GM18951 (cell line): ENCODE results near the gene CMPK1.

Experiments
- POLR2A ChIP-seq: IDR thresholded peaks from 4 replicates; pipeline ENCODE4 v1.6.1; 2011; ENCODE audit warnings: mild to moderate bottlenecking; ENCODE audit not compliant: insufficient read length, insufficient read depth; ENCODE audit errors: extremely low read depth
- in situ Hi-C: fragments of 300-500 bp; cut with MboI; formaldehyde crosslinking; loops from one replicate; pipeline ENCODE4 v1.12.0; 2022; ENCODE audit warnings: low sequenced_read_pairs, mixed read lengths, inconsistent platforms; ENCODE audit not compliant: unreplicated experiment

Gene CMPK1

DNA sequence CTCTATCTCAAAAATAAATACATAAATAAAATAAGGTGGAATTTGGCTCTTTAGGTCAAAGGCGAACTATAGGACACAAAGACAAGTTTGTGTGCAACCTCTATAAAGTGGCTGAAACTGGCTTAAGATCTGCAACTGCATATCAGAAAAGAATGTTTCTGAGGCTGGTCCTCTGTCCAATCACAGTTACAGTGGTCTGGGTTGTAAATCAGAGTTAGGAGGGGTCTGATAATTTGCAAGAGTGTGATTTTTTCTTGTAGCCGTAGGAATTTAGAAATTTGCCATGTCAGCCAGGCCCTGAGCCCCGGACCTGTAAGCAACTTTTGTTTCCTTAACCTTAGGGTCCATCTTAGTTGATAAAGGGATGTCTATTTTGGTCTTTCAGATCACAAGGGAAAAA, 27.8 kb downstream of the CMPK1 start:
- in situ Hi-C loops, result no loop called here

DNA sequence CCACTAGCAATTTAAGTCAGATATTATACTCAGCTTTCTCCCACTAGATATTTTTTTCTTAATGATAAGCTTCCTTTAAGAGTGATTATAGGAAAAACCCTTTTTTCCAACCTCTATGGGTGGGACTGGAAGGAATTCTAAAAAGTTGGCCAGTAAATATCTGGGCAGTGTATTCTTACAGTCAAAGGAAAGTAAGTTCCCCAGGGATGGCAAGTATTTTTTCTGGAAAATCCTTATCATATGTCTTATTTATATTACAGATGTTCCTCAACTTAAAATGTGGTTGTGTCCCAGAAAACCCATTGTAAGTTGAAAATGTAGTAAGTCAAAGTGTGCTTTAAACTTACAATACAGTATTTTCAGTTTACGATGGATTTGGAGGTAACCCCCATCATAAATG, 29.2 kb downstream of the CMPK1 start:
- no peak for TF ChIP-seq POLR2A
- in situ Hi-C loops, result no loop called here

More for the DNA sequence above, 27.8 kb downstream of the CMPK1 start:
- TF ChIP-seq POLR2A, result no peak

DNA sequence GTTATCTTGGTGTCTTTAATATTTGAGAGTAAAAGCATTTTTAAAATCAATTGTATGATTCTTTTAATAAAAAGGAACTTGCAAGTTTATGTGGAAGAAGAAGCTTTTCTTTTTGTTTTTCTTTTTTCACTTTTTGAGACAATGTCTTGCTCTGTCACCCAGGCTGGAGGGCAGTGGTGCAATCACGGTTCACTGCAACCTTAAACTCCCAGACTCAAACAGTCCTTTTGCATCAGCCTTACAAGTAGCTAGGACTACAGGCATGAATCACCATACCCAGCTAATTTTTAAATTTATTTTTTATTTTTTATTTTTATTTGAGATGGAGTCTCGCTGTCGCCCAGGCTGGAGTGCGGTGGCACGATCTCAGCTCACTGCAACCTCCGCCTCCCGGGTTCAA, 34.1 kb downstream of the CMPK1 start:
- in situ Hi-C loops, result no loop called here
- no peak for TF ChIP-seq POLR2A

DNA sequence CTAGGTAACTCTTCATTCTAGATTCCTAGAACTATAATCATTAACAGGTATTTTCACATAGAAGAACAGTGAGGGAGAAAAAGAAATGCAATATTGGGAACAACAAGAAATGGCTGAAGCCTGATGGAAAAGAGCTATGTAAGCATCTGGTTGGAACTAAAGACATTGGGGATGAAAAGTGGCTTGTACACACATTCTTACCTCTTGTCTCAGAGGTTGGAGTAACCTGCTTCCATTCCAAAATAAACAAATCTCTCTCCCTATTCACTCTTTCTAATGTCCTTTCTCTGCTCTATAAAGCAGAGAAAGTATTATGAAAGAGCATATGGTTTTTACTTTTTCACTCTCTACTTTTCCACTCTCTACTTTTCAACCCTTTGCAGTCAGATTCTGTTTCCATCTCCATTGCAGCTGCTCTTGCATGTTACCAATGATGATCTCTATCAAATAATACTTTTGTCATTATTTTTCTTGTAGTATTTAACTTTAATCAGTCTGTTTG, 37.5 kb downstream of the CMPK1 start:
- no peak for TF ChIP-seq POLR2A
- in situ Hi-C loops, result no loop called here

DNA sequence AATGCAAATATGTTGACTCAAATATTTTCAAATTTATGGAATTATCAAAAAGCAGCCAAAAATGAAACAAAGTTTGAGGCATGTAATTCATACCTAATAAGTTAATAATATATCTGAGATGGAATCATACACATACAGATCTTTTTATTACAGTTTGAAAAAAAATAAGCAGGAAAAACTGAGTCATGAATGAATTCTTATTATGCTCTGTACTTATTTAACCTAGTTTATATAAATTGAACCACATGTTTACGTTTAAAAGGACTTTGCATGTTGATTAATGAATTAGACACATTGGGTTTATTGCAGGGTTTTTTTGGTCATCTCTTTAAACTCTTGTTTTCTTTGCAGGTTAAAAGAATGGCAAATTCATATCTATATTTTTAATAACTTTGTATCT, 40.9 kb downstream of the CMPK1 start:
- in situ Hi-C loops, result no loop called here

DNA sequence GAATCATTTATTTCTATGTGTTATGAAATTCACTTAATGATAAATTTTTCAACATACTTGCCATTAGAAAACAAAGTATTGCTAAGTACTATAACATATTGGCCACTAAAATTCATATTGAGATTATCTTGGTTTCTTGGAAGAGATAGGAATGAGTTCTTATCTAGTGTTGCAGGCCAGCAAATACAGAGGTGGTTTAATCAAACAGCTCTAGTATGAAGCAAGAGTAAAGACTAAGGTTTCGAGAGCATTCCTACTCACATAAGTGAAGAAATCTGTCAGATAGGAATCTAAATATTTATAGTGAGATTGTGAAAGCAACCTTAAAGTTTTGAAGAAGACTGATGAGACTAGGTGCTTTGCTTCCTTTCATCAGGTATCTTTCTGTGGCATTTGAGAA, 44.6 kb downstream of the CMPK1 start:
- in situ Hi-C loops, result no loop called here
- no peak for TF ChIP-seq POLR2A

More for the DNA sequence above, 40.9 kb downstream of the CMPK1 start:
- no peak for TF ChIP-seq POLR2A

DNA sequence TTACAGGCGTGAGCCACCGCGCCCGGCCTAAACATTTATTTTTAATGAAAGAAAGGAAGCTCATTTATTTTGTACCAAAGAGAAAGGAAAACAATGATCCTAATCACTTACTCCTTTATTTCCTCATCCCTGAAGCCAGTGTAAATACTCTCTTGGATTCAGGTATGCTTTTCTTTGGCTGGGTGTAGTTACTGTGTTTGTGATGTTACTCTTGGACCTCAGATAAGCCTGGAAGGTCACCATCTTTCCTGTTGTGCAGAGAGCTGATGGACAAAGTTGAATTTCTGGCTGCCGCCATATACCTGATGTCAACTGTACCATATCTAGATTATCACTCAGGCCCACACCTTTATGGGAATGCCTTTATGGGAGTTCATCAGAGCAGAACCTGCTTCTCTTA, 47.1 kb downstream of the CMPK1 start:
- in situ Hi-C loops, result no loop called here
- no peak for TF ChIP-seq POLR2A

DNA sequence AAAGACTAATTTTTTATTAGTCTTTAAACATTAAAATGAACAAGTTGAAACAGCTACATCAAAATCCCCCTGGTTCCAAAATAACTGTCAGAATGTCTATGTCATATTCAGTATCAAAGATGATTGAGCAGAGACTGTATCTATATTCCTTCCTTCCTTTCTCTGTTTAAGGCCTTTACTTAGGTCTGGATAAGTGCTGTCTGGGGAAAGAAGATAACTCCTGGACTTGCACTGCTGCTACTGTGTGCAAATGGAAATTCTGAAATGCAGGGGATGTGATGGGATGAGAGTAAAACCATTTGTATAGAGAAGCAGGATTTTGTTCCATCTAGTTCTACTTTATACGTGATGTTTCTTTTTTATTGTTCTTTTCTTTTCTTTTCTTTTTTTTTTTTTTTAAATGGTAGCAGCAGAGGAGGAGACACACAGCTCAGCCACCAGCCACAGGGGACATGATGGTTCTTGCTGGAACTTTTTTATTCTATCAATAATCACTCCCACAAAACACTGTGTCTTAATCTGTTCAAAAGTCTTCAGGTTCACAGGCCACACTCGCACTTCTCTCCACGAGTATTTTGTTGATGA, 48.9 kb downstream of the CMPK1 start:
- TF ChIP-seq POLR2A, result no peak
- in situ Hi-C loops, result no loop called here

DNA sequence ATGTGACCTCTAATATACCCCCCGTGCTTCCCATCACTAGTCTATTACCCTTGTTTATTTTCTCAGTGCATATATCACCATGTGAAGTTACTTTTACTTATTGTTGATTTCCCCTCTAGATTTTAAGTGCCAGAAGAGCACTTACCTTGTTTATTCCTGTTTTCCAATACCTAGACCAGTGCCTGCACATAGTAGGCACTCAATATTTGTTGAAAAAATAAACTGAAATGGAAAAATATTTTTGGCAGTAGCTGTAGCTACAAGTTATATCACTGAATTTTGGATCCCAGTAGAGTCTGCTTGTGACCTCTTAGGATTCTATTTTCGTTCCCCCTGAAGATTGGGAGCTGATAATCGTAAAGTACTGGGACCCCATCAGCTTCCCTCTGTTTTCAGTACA, 50.5 kb downstream of the CMPK1 start:
- in situ Hi-C loops, result no loop called here
- TF ChIP-seq POLR2A, result no peak

DNA sequence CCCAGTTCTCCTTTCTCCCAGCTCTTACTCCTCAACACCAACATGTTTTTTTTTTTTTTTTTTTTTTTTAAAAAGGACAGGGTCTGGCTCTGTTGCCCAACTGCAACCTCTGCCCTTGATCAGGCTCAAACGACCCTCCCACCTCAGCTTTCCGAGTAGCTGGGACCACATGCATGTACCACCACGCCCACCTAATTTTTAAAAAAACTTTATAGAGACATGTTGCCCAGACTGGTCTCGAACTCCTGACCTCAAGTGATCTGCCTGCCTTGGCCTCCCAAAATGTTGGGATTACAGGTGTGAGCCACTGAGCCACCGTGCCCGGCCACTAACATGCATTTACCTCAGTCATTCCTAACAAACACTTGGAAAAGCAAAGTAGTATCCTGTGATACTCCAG, 51.4 kb downstream of the CMPK1 start:
- in situ Hi-C loops, result no loop called here
- no peak for TF ChIP-seq POLR2A

DNA sequence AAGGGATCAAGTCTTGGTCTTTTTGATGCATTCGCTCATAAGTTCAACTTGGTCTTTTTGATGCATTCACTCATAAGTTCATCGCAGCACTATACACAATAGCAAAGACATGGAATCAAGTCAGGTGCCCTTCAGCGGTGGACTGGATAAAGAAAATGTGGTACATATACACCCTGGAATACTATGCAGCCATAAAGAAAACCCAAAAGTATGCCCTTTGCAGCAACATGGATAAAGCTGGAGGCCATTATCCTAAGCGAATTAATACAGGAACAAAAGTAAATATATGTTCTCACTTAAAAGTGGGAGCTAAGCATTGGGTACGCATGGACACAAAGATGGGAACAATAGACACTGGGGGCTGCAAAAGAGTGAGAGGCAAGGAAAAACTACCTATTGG, 52.7 kb downstream of the CMPK1 start:
- TF ChIP-seq POLR2A, result no peak
- in situ Hi-C loops, result no loop called here

DNA sequence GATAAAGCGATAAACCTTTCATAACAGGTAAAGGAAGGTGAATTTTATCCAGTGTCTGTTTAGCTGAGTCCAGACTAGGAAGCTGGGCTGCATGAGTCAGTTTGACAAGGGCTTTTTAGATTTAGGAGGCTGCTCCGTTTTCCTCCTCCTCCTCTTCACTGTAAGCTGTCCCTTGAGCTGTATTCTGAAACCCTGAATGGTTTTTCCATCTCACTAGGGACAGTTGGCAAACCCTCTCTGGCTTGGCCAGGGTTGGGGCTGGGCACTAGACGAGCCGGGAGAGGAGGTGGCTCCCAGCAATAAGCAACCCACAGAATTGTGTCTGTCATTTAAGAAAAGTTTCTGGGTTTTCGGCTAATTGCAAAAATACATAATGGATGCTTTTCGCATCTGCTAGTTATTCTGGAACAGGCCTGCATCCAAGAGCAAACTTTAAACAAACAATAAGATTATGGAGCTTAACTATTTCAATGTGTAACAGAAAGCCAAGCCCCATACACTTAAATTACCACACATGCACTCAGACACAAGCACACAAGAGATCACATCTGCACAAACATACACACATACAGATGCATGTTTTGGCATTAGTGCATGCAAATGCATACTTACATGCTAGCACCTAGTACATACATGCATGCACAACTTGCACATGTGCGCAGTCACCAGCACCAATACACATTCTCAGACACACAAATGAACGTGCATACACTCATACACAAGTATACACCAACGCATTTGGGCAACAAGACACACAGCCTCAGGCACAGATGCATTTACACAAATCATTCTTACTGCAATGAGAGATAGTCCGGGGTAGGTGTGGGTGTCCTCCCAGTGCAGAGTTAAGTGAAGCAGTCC, 54.7 kb downstream of the CMPK1 start:
- TF ChIP-seq POLR2A, result no peak
- in situ Hi-C loops, result no loop called here

DNA sequence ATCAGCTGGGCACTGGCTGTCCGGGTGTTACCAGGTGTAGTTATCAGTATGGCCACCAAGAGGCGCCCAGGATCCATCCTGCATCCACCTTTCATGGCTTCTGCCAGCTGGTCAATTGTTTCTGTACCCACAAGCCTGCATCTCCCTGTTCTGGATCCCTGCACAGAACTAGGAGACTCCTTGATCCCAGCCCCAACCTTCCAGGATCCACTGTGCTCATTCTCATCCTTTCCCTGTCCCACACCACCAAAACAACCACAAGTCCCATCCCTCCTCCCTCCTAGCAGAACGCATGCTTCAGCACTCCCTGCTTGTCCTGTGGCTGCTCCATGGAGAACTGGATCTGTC, 55.3 kb downstream of the CMPK1 start:
- no peak for TF ChIP-seq POLR2A
- in situ Hi-C loops, result no loop called here

DNA sequence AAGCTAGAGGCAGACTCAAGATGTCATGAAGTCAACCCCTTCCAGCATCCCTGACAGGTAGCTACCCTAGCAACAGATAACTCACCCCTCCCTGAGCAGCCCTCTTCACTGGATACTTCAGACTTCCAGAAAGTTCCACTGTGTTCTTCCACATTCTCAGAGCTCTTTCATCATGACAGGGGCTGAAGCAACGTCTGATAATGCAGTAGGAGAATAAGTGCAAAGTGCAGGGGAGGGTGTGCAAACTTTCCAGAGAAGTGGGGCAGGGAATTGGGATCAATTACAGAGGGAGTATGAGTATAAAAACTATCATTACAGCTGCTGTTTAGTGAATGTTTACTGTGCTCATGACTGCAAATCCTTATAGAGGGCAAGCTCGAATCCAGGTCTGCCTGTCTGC, 56.1 kb downstream of the CMPK1 start:
- TF ChIP-seq POLR2A, result no peak
- in situ Hi-C loops, result no loop called here

DNA sequence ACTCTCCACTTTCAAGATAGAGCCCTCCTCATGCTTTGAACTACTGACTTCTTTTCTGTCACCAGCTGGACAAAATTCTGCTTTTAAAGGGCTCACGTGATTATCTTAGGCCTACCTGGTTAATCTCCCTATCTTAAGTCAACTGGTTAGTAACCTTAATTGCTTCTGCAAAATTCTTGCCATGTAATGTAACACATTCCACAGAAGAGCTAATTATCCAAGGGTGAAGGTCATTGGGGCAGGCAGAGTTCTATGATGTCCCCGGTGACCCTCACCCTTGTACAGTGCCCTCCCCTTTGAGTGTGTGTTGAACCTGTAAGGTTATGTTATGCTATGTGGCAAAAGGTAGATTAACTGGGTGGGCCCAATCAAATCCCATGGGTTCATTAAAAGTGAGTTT, 57.3 kb downstream of the CMPK1 start:
- TF ChIP-seq POLR2A, result no peak
- in situ Hi-C loops, result no loop called here

DNA sequence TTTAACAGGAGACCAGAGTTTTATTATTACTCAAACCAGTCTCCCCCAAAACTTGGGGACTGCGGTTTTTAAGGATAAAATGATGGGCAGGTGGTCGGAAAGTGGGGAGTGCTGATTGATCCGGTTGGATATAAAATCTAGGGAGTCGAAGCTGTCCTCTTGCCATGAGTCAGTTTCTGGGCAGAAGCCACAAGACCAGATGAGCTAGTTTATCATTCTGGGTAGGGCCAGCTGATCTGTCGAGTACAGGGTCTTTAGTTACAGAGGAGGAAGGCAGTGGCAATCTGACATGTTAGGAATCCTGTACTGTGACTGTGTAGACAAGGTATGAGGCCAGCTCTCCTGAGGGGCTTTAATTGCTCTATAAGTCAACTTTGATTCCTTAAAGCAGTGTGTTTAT, 59.6 kb downstream of the CMPK1 start:
- no peak for TF ChIP-seq POLR2A
- in situ Hi-C loops, result no loop called here
